ENCODE measurements around the gene EMX2. TPM values are rescaled to one million over a fixed set of nuclear protein-coding genes. Genes with fewer than 3 reads are reported as not detected.

The EMX2 gene
- polyA plus RNA-seq, 1 donor from 2014 or later: 0.12 TPM

DNA sequence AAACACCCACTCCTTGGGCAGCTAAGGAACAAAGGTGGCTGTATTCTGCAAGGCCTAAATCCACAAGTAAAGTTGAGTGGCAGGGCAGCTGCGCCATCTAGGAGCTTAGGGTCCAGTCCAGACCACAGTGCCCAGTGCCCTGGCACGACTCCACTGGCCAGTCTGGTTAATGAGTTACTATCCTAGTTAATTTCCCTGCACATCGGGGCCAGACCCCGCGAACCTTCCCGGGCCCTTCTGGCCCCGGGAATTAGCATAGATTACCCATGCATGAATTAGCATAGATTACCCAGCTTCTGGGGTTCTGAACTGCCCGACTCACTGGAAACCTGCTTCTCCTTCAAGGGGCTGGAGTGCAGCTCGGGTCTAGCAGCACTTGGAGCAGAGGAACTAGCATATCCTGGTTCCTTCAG, 3.2 kb upstream of the EMX2 start:
- H3K79me2 ChIP-seq (replicated peaks; ENCODE audit: insufficient read depth, low read length): peaks cover 55% of the 10 kb centered on the region
- no peaks in the 10 kb centered on the region for H3K9me2 ChIP-seq (ENCODE audit: insufficient read depth, low read length)
- TF ChIP-seq RAD21 (conservative IDR thresholded peaks at IDR 0.05) (no peak), SMC3 (conservative IDR thresholded peaks at IDR 0.05; ENCODE audit: poor library complexity) (no peak)
- TF ChIP-seq, protein P1, sequence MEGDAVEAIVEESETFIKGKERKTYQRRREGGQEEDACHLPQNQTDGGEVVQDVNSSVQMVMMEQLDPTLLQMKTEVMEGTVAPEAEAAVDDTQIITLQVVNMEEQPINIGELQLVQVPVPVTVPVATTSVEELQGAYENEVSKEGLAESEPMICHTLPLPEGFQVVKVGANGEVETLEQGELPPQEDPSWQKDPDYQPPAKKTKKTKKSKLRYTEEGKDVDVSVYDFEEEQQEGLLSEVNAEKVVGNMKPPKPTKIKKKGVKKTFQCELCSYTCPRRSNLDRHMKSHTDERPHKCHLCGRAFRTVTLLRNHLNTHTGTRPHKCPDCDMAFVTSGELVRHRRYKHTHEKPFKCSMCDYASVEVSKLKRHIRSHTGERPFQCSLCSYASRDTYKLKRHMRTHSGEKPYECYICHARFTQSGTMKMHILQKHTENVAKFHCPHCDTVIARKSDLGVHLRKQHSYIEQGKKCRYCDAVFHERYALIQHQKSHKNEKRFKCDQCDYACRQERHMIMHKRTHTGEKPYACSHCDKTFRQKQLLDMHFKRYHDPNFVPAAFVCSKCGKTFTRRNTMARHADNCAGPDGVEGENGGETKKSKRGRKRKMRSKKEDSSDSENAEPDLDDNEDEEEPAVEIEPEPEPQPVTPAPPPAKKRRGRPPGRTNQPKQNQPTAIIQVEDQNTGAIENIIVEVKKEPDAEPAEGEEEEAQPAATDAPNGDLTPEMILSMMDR (IDR thresholded peaks at IDR 0.05; ENCODE audit: poor library complexity, severe bottlenecking): no peak
- H3F3A ChIP-seq (ENCODE audit: insufficient read depth, low read length, poor library complexity, severe bottlenecking): no peaks in the 10 kb centered on the region
- no peaks in the 10 kb centered on the region for H3K36me3 ChIP-seq (ENCODE audit: insufficient read depth, low read length)
- no peak overlapping the region for H3K9ac ChIP-seq (ENCODE audit: low read length)
- H3K9me3 ChIP-seq (ENCODE audit: low read length): no peaks in the 10 kb centered on the region
- no peaks in the 10 kb centered on the region for H4K20me1 ChIP-seq (ENCODE audit: insufficient read depth)
- H3K27me3 ChIP-seq (ENCODE audit: insufficient read depth, low read depth, low read length): peaks cover 100% of the 10 kb centered on the region
- H2AFZ ChIP-seq (ENCODE audit: low read depth, low read length): no peak overlapping the region
- no peak overlapping the region for H3K4me3 ChIP-seq (ENCODE audit: low read length)
- H3K4me2 ChIP-seq (ENCODE audit: low read length): no peak overlapping the region
- no peak overlapping the region for H3K27ac ChIP-seq (ENCODE audit: low read length)

DNA sequence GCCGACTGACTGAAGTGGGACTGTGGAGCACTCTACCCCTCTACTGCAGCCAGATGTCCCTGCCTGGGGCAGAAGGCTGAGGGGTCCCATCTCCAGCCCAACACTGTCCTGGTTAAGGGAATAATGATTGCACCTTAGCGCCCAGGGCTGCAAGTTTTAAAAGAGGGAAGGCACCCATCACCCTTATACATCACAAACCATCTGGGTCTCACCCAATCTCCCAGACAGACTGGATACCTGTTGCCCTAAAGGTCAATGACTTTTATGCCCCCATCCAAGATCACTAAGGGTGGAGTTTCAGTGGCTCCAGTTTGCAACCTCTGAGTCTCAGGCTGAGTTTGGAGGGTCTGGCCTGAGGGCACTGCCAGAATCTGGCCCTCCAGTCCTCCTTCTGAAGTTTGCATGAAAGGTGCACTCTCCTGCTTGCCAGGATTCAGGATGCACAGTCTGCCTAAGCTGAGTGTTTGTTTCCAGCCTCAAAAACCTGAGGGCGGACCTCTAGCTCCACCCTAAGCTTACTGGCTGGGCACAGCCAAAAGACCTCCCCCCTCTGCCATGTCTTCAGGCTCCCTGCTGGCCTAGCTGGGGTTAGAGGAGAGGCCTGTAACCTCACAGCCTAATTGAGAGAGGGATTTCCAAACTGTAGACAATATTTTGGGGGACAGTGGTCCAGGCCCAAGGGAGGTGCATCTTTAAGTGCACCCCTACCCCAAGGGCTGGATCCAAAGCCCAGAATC, 2.5 kb upstream of the EMX2 start:
- no peak overlapping the region for H2AFZ ChIP-seq (ENCODE audit: low read depth, low read length)
- TF ChIP-seq POLR2AphosphoS5 (IDR thresholded peaks at IDR 0.05): no peak
- no peak for TF ChIP-seq EP300 (conservative IDR thresholded peaks at IDR 0.05; ENCODE audit: poor library complexity, severe bottlenecking)
- no peak for TF ChIP-seq MXI1 (conservative IDR thresholded peaks at IDR 0.05; ENCODE audit: poor library complexity, severe bottlenecking)
- no peak for TF ChIP-seq EZH2 (IDR thresholded peaks at IDR 0.05; ENCODE audit: borderline replicate concordance, insufficient read depth, low read length, poor library complexity, severe bottlenecking)
- TF ChIP-seq, protein P1 (IDR thresholded peaks at IDR 0.05; ENCODE audit: poor library complexity, severe bottlenecking): no peak
- TF ChIP-seq RAD21 (conservative IDR thresholded peaks at IDR 0.05): no peak
- peaks cover 100% of the 10 kb centered on the region for H3K27me3 ChIP-seq (ENCODE audit: insufficient read depth, low read depth, low read length)
- H3K9ac ChIP-seq (ENCODE audit: low read length): no peak overlapping the region
- no peak overlapping the region for H3K27ac ChIP-seq (ENCODE audit: low read length)
- no peaks in the 10 kb centered on the region for H3K9me2 ChIP-seq (ENCODE audit: insufficient read depth, low read length)
- H3K4me2 ChIP-seq (ENCODE audit: low read length): no peak overlapping the region
- no peaks in the 10 kb centered on the region for H3K9me3 ChIP-seq (ENCODE audit: low read length)
- H3K4me3 ChIP-seq (ENCODE audit: low read length): no peak overlapping the region
- no peaks in the 10 kb centered on the region for H3F3A ChIP-seq (ENCODE audit: insufficient read depth, low read length, poor library complexity, severe bottlenecking)
- H3K79me2 ChIP-seq (replicated peaks; ENCODE audit: insufficient read depth, low read length): peaks cover 62% of the 10 kb centered on the region
- no peaks in the 10 kb centered on the region for H3K36me3 ChIP-seq (ENCODE audit: insufficient read depth, low read length)
- H4K20me1 ChIP-seq (ENCODE audit: insufficient read depth): no peaks in the 10 kb centered on the region
